GM19099 (cell line): ENCODE data around the gene GP9.

ENCODE experiments used
- POLR2A ChIP-seq: IDR thresholded peaks from 3 replicates; pipeline ENCODE4 v1.6.1; 2011; ENCODE audit warnings: low read depth; ENCODE audit not compliant: insufficient read length; ENCODE audit errors: extremely low read depth

The GP9 gene

GRCh38 chr3:129054605-129055104, 5.9 kb upstream of the GP9 start:
- TF ChIP-seq POLR2A = no peak

GRCh38 chr3:129056451-129057173, 4.0 kb upstream of the GP9 start:
- TF ChIP-seq POLR2A = no peak

GRCh38 chr3:129057249-129057648, 3.3 kb upstream of the GP9 start:
- no peak for TF ChIP-seq POLR2A

GRCh38 chr3:129058441-129059200, 2.0 kb upstream of the GP9 start:
- TF ChIP-seq POLR2A = no peak

GRCh38 chr3:129059311-129059958, 1.1 kb upstream of the GP9 start:
- TF ChIP-seq POLR2A = no peak

GRCh38 chr3:129061023-129061887, 676 bp downstream of the GP9 start:
- TF ChIP-seq POLR2A = no peak

- TF ChIP-seq POLR2A = no peak
Observed at GRCh38 chr3:129061888-129062834, 1.6 kb downstream of the GP9 start.

- no peak for TF ChIP-seq POLR2A
Observed at GRCh38 chr3:129063091-129063640, 2.6 kb downstream of the GP9 start.

GRCh38 chr3:129063841-129064482, 3.4 kb downstream of the GP9 start:
- TF ChIP-seq POLR2A = no peak

GRCh38 chr3:129065016-129065719, 4.6 kb downstream of the GP9 start:
- TF ChIP-seq POLR2A = no peak

GRCh38 chr3:129065720-129066073, 5.1 kb downstream of the GP9 start:
- no peak for TF ChIP-seq POLR2A

- TF ChIP-seq POLR2A = no peak
Observed at GRCh38 chr3:129068291-129068886, 7.8 kb downstream of the GP9 start.
